Hematopoietic multipotent progenitor cell treated with erythropoietin and hydrocortisone succinate and interleukin-3 and kit ligand, for 17 days (in vitro differentiated cells): ENCODE measurements around the gene SH3PXD2B.
"Not testable (repeated sequence)": the region's sequence is repeated elsewhere in the genome, so short reads cannot be mapped to it uniquely, and the experiment has no call there.

Source experiments
- DNase-seq: peaks from one replicate; pipeline ENCODE4 v3.0.0-alpha.2; 2015; ENCODE audit warnings: low spot score

Gene SH3PXD2B

DNA sequence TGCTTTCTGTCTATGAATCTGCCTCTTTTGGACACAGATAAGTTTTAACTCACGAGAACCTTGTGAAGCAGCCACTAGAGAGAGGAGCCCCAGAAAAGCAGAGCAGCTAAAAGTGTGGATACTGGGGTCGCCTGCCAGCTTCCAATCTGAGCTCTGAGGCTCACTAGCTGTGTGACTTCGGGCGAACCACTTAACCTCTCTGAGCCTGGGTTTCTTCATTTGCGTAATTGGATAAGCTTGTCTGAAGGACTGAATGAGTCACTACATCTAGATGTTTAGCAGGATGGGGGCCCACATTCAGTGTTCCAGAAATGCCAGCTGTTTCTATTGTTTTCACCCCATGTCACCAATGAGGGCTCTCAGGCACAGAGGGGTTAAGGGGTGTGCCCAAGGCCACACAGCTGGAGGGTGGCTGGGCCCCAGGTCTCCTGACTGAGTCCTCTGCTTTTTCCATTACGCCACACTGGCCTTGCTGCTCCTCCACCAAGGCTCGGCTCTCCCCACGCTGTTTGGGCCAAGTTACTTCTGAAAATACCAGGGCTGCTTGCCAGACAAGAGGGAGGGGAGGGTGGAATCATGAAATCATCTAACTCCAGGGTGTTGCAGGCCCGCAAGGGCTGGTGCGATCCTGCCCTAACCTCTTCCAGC lies 36.2 kb downstream of the SH3PXD2B start:
- no peak for DNase-seq

DNA sequence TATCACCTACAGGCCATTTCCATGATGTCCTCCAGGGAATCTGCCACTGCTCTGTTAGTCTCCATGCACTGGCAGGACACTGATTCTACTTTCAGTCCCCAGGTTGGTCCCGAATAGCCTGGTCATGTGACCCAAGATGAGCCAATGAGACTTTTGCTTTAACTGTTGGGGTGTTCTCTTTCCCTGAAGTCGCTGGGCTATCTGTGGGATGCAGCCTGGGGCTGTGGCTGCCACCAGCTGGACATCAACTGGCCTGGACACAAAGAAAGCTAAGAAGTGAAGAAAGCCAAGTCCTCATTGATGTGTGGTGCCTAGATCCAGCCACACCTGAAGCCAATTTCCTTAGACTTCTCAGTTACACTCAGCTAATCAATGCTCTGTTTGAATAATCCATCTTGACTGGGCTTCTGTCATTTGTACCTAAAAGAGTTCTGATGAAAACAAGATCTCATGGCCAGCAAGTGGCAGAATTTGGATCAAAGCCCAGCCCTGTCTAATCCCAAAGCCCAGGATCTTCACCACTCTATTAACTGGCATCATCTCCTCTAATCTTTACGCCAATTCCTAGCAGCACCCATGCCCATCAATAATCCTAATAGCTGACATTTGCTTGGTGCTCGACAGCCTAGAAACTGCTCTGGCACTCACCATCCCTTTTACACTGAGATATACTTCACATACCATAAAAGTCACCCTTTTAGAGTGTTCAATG lies 37.0 kb downstream of the SH3PXD2B start:
- DNase-seq: no peak

DNA sequence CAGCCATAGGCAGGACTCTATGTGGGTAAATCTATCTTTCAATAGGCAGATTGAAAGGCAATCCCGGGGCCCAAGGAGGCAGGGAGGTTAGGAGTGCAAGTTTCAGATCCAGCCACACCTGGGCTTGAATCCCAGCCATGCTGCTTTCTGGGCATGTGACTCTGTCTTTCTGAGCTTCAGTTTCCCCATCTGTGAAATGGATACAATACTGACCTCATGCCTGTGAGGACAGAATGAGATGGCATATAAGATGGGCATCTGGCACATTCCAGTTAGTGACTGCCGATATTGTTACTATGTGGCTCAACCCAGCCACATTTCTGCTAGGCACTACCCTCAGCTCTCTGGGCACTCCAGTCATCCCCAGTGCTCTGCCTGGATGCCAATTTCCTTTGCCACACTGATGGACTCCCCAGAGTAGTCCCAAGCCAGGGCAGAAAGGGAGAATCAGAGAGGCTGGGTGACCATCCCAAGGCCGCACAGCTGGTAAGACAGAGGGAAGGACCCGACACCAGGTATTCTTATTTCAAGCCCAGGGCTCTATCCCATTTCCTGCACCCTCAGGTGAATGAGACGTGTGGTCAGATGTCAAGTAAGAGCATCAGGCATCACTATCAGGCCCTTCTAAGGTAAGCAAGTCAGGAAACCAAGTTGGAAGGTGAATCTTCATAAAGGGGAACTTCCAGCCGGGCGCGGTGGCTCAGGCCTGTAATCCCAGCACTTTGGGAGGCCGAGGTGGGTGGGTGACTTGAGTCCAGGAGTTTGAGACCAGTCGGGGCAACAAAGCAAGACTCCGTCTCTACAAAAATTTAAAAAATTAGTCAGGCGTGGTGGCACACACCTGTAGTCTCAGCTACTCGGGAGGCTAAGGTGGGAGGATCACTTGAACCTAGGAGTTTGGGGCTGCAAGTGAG lies 38.7 kb downstream of the SH3PXD2B start:
- DNase-seq: no peak

- no peak for DNase-seq
Observed at GRCh38 chr5:172414531-172415361, 39.6 kb downstream of the SH3PXD2B start.

GRCh38 chr5:172413601-172414171 lies 40.6 kb downstream of the SH3PXD2B start:
- DNase-seq: no peak

DNA sequence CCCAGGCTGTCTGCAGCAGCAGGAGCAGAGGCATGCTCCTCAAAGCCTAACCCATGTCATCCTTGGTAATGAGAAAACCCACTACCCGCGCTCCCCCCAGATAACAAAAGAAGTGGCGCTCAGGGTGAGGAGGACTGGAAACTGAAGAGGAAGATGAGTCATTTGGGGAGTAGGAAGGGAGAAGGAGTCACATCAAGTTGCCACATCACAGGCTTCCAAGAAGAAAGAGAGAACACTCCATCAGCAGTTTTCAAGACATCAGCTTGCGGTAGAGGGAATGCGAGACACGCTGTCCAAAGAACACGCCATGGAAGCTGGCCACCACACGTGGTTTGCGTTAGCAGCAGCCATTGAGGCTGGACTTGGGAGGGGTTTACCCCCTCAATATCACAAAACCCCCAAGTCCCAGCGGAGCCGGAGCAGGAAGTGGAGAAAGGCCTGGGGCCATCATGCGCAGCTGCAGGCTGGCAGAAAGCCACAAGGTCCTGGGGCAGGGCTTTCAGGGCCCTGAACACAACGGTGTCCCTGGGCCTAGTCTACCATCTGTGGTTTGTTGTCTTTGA lies 41.5 kb downstream of the SH3PXD2B start:
- no peak for DNase-seq

GRCh38 chr5:172411484-172412072 lies 42.7 kb downstream of the SH3PXD2B start:
- DNase-seq: no peak

DNA sequence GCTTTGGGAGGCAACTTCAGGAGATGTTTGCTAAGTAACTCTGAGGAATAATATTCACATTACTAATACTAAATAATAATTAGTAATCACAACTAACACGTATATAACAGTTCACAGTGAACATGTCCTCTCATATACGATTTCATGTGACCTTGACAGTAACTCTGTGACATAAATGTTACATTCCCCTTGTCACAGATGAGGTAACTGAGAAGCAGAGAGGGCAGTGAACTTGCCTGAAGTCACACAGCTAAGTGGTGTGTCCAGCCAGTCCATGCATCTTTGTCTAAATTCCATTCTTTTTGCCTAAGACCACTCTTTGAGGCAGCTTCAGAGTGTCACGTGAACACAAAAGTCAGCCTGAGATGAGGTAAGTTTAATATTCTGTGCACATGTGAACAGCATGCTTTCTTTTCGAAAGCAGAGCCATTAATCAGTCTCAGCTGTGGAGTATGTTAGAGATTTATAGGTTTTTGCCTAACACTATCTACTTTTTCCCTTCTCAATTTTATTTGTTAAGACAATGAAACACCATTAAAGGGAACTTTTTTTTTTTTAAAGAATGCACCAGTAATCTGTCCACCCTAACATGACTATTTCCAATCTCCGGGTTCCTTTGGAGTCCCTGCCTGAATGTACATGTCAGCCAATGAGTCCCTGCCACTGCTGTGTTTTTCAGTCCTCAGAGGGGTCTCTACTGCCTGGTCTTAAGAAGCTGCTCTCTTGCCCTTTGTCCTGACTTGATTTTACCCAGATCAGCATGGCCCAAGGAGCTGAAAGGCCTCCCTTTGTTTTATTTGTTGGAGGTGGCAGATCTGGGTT lies 43.5 kb downstream of the SH3PXD2B start:
- DNase-seq: no peak

DNA sequence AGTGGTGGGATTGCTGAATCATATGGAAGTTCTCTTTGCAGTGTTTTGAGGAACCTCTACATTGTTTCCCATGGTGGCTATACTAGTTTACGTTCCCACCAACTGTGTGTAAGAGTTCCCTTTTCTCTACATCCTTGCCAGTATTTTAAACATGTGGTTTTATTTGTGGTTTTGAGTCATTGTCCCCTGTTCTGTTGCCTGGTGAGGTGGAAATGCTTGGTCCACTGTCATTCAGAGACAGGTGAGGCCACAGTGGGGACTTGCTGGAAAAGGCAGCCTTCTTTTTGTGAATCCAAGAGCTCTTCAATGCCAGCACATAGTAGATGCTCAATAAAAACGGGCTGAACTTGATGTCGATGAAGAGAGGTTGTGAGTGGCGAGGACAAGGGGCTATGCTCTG lies 44.2 kb downstream of the SH3PXD2B start:
- DNase-seq: no peak

GRCh38 chr5:172409477-172409876 lies 44.8 kb downstream of the SH3PXD2B start:
- DNase-seq: not testable (repeated sequence)

DNA sequence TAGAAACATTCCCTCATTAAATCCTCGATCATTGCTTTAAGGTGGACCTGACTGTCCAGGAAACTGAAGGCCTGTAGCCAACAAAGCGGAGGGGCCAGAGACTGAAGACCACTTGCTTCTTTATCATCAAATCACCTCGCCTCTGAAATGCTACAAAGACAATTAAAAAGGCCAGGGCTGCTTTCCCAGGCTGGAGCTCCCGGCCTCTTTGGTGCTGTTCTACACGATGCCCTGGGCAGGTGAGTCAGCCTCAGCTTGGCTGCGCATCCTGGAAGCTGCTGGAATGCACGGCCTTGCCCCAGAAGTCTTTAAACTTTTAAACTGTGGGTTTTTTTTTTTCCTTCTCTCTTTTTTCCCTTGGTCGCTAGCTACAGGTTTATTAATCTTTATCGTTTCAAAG lies 46.5 kb downstream of the SH3PXD2B start:
- no peak for DNase-seq

DNA sequence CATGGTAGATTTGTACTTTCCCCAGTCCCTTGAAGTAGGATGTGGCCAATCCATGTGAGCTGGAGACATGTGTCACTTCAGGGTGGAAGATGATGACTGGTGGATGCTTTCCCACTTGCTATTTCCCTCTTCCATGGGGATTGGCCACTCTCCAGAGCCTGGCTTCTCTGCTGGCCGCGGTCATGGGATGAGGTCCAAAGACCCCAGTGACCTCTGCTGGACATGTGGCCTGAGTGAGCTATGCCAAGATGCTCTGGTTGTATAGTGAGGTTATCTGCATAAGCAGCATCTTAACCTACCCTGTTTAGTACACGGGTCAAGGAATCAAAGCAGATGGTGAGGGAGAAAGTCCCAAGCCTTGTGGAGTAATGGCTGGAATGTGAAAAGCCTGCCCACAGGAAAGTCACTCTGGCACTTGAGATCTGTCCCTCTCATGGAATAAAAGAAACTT lies 47.1 kb downstream of the SH3PXD2B start:
- no peak for DNase-seq

GRCh38 chr5:172405226-172406107 lies 48.9 kb downstream of the SH3PXD2B start:
- no peak for DNase-seq

GRCh38 chr5:172404746-172405145 lies 49.6 kb downstream of the SH3PXD2B start:
- DNase-seq: no peak

GRCh38 chr5:172403817-172404216 lies 50.5 kb downstream of the SH3PXD2B start:
- DNase-seq: no peak

DNA sequence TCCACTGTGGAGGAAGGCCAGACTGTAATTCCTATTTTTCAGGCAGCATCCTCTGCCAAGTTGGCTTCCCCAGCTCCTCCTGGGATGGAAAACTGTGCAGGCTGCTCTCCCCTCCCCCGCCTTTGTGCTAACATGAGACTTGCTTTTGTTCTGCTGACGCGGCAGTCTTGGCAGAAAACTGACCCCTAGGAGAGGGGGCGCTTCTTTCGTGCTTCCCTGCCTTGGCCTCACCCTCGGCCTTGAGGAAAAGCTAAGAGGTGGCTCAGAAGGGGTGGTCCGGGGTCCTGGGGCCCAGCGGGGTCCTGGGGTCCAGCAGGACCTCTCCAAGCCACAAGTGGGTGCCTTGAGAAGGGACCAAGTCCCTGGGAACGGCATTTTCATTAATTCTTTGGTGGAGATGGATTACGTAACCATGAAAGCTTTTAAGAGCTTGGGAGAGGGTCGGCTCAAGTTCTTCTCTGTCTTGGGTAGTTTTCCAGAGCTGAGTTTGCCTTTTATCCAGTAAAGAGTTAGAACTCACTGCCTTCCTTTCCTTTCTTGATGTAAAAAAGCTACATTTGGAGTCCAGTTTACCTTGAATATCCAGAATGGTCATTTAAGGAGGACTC lies 51.0 kb downstream of the SH3PXD2B start:
- DNase-seq: no peak

- no peak for DNase-seq
Observed at GRCh38 chr5:172402531-172403188, 51.7 kb downstream of the SH3PXD2B start.

GRCh38 chr5:172402031-172402430 lies 52.3 kb downstream of the SH3PXD2B start:
- DNase-seq: not testable (repeated sequence)
